H1 (cell line): ENCODE measurements around the gene LYPD4.

ENCODE experiments used
- EZH2 ChIP-seq: fragments of 200-600 bp; sonication (generic); IDR thresholded peaks from 2 replicates; pipeline ENCODE4 v1.7.1; 2012; ENCODE audit warnings: low read depth, mild to moderate bottlenecking, moderate library complexity, low read length, inconsistent platforms; ENCODE audit not compliant: severe bottlenecking
- NRF1 ChIP-seq: IDR thresholded peaks from 2 replicates; pipeline ENCODE4 v1.6.1; 2011; ENCODE audit warnings: mild to moderate bottlenecking, low read depth, low read length, improper control_type of control experiment
- POLR2AphosphoS5 ChIP-seq: IDR thresholded peaks from 2 replicates; pipeline ENCODE4 v1.6.1; 2011; ENCODE audit warnings: low read depth, low read length
- RBBP5 ChIP-seq: IDR thresholded peaks from 2 replicates; pipeline ENCODE4 v1.7.1; 2012; ENCODE audit warnings: low read depth, mild to moderate bottlenecking, inconsistent platforms, low read length, moderate library complexity, borderline replicate concordance
- SP2 ChIP-seq: IDR thresholded peaks from 2 replicates; pipeline ENCODE4 v1.6.1; 2012; ENCODE audit warnings: mild to moderate bottlenecking, low read length, inconsistent platforms
- YY1 ChIP-seq: IDR thresholded peaks from 2 replicates; pipeline ENCODE4 v1.6.1; 2011; ENCODE audit warnings: low read depth, mild to moderate bottlenecking, low read length
- TF ChIP-seq, protein P1 (sequence below), 3 experiments: IDR thresholded peaks; 1 replicate in 2 of 3; 2 replicates in 1 of 3; pipeline versions ENCODE4 v1.5.1 to v1.6.1; 2011; ENCODE audit warnings: low read length in 3 of 3, mild to moderate bottlenecking in 3 of 3, inconsistent platforms in 2 of 3, low read depth in 1 of 3, moderate library complexity in 1 of 3; ENCODE audit not compliant: insufficient read depth in 1 of 3; ENCODE audit errors: control extremely low read depth in 1 of 3
- TF ChIP-seq, protein P2 (sequence below): IDR thresholded peaks from 2 replicates; pipeline ENCODE4 v1.6.1; 2012; ENCODE audit warnings: inconsistent platforms
- TF ChIP-seq, protein P3 (sequence below): IDR thresholded peaks from 2 replicates; pipeline ENCODE4 v1.6.1; 2012; ENCODE audit warnings: inconsistent platforms

DNA sequence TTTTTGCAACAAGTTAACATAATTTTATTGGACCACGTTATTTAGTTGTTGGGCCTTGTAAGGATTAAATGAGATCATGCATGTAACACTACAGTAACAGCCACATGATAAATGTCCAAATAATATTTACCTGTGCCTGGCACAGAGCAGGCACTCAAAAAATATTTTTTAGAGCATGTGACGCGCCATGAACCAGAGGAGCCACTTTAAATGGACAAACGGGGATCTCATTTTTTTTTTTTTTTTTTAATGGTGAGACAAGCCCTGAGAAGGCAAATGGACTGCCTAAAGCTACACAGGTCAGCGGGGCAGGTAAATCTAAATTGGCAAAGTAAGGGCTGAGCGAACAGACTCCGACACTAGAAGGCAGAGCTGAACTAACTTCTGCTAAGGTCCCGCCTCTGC, 14.7 kb upstream of the LYPD4 start:
- TF ChIP-seq, protein P1, sequence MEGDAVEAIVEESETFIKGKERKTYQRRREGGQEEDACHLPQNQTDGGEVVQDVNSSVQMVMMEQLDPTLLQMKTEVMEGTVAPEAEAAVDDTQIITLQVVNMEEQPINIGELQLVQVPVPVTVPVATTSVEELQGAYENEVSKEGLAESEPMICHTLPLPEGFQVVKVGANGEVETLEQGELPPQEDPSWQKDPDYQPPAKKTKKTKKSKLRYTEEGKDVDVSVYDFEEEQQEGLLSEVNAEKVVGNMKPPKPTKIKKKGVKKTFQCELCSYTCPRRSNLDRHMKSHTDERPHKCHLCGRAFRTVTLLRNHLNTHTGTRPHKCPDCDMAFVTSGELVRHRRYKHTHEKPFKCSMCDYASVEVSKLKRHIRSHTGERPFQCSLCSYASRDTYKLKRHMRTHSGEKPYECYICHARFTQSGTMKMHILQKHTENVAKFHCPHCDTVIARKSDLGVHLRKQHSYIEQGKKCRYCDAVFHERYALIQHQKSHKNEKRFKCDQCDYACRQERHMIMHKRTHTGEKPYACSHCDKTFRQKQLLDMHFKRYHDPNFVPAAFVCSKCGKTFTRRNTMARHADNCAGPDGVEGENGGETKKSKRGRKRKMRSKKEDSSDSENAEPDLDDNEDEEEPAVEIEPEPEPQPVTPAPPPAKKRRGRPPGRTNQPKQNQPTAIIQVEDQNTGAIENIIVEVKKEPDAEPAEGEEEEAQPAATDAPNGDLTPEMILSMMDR (IDR thresholded peaks at IDR 0.05; ENCODE audit: control extremely low read depth in 1 of 3, insufficient read depth in 1 of 3, low read depth in 1 of 3, low read length in 3 of 3), result no peak
- TF ChIP-seq, protein P2, sequence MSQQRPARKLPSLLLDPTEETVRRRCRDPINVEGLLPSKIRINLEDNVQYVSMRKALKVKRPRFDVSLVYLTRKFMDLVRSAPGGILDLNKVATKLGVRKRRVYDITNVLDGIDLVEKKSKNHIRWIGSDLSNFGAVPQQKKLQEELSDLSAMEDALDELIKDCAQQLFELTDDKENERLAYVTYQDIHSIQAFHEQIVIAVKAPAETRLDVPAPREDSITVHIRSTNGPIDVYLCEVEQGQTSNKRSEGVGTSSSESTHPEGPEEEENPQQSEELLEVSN, result no peak
- TF ChIP-seq YY1 (no peak), NRF1 (no peak), EZH2 (no peak), POLR2AphosphoS5 (no peak), SP2 (no peak), RBBP5 (no peak)
- TF ChIP-seq, protein P3, sequence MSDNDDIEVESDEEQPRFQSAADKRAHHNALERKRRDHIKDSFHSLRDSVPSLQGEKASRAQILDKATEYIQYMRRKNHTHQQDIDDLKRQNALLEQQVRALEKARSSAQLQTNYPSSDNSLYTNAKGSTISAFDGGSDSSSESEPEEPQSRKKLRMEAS, result no peak
